Muscle of arm (tissue), 12 donors: ENCODE measurements around the gene LSAMP. TPM values are rescaled to one million over a fixed set of nuclear protein-coding genes. Genes with fewer than 3 reads are reported as not detected.
"Not testable (repeated sequence)": the region's sequence is repeated elsewhere in the genome, so short reads cannot be mapped to it uniquely, and the experiment has no call there.

Experiments used
- DNase-seq: peaks from one replicate; pipeline ENCODE4 v3.0.0-alpha.2; 2013
- polyA plus RNA-seq, 12 donors: library from polyadenylated mRNA; unstranded; fragments of 120-200 nt; gene quantifications; one replicate each; pipeline ENCODE4 v1.2.1, GENCODE V29; 2013; ENCODE audit not compliant: insufficient read length in 12 of 12

LSAMP gene
- polyA plus RNA-seq, 12 donors, result 4.1 to 21.6 (median 7.8) TPM; not detected in 1

GRCh38 chr3:116118475-116119169 is 326.7 kb downstream of the LSAMP start:
- DNase-seq, result no peak

- DNase-seq, result no peak
Measured at GRCh38 chr3:116114586-116114985, 330.7 kb downstream of the LSAMP start.

DNA sequence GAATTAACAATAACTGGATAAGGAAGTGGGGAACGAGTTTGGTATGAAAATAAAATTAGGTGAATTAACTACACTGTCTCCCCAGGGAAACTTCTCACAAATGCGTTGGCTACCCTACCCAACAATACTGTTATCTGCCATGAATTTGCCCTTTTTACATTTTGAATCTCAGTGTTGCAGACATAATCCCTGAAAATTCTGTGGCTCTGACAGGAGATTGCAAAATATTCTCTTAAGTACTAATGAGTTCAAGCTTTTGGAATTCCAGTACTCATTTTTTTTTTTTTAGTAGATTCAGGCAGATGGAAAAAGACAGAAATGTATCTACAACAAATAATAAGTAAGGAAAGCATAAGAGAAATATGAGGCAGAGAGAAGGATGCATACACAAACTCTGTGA is 332.6 kb downstream of the LSAMP start:
- DNase-seq, result no peak

DNA sequence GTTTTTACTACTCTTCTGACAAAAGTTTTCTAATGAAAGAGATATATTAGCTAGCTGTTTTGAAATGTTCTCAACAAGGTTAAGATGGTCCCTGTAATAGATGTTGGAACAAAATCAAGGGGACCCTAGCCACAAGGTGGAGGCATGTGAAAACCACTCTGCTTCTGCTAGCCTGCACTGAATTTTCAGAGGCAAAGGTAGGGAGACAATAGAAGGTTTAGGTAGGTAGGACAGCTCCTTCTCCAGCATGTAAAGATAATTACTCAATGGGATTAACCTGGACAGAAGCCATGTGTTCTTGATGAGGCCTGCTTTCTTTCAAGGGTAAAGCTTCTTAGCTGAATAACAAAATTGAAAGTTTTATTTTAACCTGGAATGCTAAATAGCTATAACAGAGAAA is 333.5 kb downstream of the LSAMP start:
- DNase-seq, result no peak

DNA sequence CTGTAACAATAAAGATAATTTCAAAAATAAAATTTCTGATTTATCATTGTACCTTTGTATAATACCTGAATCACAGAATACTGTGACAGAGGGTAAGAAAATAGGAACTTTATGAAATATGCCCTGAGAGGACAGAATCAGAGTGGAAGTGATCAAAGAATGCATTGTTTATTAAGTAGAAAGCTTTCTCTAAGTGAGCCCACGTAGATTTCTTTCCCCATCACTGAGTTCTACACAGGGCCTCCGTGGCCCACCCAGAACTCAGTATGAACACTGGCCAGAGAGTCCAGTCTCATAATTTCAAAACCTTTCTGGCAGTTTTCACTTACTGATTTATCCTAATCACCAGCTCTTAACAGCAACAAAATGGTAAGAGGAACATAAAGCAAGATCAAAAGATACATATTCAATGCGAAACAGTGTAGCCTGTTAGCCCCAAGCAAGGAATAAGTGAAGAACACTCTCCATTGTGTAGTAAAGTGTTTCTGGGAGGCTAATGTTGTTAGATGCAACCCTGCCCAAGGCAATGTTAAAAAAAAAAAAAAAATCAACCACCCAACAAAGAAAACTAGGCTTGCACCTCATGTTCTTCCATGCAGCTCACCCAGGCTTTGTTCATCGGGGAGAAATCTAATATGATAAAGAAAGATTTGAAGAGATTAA is 341.3 kb downstream of the LSAMP start:
- DNase-seq, result no peak

DNA sequence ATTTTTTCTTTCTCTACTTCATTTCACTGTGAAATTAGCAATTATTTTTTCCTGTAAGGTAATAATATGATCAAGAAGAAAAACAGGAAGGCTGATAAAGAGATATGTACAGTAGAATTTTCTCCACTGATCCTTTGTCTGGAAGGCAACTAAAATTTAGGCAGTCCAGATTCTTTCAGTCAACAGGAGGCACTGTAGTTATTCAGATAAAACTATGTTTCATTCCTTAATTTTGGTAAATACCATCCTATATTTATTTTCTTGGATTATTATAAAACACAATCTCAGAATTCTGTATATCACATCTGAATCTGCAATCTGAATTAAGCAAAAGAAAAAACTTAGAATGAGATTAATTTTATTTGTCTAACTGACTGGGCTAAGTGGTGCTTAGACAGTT is 343.2 kb downstream of the LSAMP start:
- no peak for DNase-seq

DNA sequence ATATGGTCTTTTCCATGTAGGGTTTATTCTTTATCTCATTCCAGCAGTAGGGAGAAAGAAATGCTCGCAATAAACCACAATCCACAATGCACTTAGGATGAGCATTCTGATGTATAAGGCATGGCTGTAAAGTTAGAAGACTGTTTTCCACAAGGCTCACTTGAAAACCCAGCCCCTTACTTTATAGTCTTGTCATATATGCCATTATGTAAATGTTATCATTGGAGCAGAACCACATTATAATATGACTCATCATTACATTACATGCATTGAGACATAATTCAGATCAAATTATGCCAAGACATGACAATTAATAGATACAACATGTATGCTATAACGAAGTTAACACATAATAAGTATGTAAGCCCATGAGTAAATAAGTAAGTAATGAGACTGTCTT is 348.1 kb downstream of the LSAMP start:
- no peak for DNase-seq

GRCh38 chr3:116096631-116097030 is 348.7 kb downstream of the LSAMP start:
- no peak for DNase-seq

- DNase-seq, result no peak
Measured at GRCh38 chr3:116093374-116093773, 351.9 kb downstream of the LSAMP start.

- DNase-seq, result peak; percentile 23
Measured at GRCh38 chr3:116087426-116087825, 357.9 kb downstream of the LSAMP start.

DNA sequence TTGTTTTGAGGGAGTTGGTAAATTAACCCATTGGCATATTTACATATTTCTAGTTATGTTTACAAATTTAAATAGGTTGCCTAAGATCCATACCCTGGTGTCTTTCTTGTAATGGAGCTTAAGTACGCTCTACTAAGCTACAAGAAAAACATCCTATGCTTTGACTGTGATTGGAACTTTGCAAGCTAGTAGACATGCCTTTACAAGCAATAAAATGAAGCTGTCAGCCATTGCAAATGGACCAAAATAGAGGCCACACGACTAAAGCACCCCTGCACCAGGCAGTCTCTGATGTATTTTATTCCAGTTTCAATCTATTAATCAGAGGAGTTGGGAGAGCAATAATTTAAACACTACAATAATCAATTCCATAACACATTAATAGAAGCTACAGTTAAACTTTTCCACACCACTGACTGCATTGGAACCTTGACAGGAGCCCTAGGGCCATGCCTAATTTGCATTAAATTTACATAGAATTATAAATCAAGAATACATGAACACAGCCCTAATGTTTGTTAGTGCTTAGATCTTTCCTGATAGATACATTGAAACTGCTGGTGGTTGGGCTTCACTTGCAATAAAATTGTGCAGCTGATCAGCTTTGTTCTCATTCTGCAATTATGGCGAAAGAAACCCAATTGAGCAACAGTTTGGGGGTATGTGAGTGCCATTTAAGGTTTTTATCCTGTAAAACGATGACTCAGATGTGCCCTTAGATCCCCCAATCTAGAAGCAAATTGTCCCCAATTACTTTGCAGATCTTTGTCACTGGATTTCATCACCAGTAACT is 360.1 kb downstream of the LSAMP start:
- no peak for DNase-seq

DNA sequence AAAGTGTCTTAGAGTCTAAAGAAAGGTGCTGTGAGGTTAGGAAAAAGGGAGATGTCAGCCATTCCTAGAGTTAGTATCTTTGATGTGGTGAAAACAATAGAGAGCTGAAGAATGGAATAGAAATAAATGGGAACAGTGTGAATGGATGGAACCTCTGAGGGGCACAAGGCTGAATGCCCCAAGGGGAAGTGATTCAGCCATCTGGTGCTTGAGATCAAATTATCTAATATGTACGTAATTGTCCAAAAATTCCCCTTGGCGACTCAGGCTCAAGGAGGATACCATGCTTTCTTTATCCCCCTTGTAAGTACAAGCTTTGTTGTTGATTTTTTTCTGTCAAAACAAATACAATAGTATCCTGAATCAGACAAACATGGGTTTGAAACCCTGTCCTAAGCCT is 361.6 kb downstream of the LSAMP start:
- no peak for DNase-seq

- no peak for DNase-seq
Measured at GRCh38 chr3:116078561-116078960, 366.7 kb downstream of the LSAMP start.

DNA sequence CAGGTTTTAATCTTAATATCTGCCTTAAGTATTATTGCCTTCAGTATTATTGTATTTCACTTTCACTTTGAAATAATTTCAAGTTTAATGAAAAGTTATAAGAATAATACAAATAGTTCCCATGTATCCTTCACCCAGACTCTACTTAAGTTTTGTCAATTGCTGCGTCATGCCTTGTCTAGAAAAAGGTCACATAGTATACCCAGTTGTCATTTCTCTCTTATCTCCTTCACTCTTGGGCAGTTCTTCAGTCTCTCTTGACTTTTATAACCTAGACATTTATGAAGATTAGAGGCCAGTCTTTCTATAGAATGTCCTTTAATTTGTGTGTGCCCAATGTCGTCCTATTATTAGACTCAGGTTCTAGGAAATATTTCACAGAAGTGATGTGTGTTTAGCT is 367.7 kb downstream of the LSAMP start:
- DNase-seq, result no peak

DNA sequence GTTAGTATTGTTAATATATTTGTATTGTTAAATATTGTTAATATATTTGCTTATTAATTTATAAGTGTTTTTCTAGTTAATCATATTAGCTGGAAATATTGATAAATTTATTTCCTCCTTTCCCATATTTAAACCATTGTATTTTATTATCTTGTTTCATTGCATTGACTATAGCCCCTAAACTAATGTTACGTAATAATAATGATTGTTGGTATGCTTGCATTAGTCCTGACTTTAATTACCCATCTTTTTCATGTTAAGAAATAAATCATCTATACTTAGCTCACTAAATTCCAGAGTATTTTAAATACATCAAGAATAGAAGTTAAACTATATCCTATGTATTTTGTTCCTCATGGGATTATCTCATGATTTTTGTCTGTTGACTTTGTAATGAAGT is 368.2 kb downstream of the LSAMP start:
- no peak for DNase-seq

DNA sequence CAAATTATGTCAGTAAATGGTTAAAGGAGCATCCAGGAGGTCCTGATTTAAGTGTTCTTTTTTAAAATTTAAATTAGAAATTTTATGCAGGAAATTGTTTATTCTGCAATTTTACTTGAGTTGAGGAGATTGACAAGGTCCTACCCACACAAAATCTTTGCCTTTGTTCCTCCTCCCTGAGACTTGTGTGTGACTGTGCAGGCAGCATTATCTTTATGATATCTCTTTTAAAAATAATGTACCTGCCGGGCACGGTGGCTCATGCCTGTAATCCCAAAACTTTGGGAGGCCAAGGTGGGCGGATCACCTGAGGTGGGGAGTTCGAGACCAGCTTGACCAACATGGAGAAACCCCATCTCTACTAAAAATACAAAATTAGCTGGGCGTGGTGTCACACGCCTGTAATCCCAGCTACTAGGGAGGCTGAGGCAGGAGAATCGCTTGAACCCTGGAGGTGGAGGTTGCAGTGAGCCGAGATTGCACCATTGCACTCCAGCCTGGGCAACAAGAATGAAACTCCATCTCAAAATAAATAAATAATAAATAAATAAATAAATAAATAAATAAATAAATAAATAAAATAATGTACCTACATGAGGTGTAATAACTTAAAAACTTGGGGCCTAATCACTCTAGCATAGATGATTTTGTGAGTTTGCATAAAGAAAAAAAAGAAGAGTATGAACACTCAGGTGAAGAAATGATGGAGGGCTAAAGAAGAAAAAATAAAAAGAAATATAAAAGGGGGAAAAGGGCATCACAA is 374.6 kb downstream of the LSAMP start:
- not testable (repeated sequence) for DNase-seq

- DNase-seq, result no peak
Measured at GRCh38 chr3:116070061-116070460, 375.2 kb downstream of the LSAMP start.

- DNase-seq, result no peak
Measured at GRCh38 chr3:116069024-116069423, 376.3 kb downstream of the LSAMP start.

- no peak for DNase-seq
Measured at GRCh38 chr3:116067326-116067725, 378.0 kb downstream of the LSAMP start.

DNA sequence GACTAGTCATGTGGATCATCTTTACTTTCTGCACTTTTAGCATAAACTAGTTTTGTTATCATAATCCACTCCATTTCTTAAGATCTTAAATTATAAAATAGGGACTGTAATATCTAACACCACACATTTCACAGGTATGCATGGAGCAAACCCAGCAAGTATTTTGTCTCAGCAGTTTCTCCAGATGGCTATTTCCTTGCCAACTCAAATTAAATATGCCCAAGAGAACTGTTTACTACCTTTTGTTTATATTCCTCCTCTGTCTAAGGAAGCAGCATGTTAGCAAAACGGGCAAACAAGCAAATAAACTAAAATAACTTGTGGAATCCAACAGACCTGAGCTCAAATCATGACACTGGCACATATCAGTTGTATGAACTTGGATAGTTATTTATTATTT is 379.8 kb downstream of the LSAMP start:
- no peak for DNase-seq

DNA sequence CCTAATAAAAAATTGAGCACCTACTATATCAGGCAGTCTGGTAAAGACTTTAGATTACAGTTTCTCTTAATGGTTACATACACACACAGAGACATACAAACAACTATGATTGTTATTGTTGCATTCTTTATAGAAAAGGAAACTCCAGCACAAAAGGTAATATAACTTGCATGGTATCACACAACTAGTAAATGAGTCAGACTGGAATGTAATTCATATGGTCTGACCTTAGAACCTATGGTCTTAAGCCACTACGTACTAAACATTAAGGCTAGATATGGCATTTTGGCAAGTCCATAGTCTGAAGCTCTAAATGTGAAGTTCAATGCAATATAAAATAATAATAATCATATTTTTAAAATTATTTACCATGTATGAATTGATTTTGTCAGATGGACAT is 380.6 kb downstream of the LSAMP start:
- DNase-seq, result no peak

DNA sequence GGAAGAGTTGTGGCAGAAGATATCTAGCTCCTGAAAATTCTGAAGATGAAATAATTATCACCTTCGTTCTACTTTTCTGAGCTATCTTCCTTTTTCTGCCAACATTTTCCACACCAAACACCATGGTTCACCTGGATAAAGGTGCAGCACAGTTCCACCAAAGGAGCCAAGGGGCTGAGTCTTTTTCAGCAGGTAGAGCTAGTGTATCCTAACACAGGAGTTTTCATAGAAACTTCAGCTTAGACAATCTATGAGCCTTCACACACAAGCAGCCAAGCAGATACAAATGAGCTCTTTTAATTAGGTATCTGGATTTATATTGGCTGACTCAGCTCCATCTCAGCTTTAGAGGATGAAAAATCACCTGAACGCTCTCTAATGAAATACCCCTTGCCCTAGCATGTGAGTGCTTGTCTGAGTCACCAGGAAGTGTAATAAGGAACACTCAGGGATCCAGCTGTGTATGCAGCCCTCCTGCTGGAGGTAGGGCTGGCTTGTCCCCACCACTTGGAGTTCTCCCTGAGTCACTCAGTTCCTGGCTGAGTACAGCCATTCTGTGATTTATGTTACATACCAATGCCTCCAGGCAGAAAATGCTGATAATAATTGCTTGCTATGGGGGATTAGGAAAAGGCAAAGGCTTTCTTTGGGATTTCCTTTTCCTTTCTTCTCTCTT is 385.7 kb downstream of the LSAMP start:
- no peak for DNase-seq
